Activated CD4-positive, alpha-beta T cell treated with anti-CD3 and anti-CD28 coated beads for 36 hours (primary cell): ENCODE measurements around the gene FOXP4. TPM values are rescaled to one million over a fixed set of nuclear protein-coding genes. Genes with fewer than 3 reads are reported as not detected.

Experiments used
- ATAC-seq: fragments of 200-7000 bp; cut with Tn5 transposase; one replicate; pipeline ENCODE4 v1.10.0; 2021; ENCODE audit warnings: mild to moderate bottlenecking, moderate library complexity
- CTCF ChIA-PET: fragments of 350-600 bp; sonication (Branson Sonifier 250); formaldehyde crosslinking; loops from one replicate; lab custom pipeline; 2021; ENCODE audit warnings: antibody characterized with exemption; lab: Charles Lee
- POLR2A ChIA-PET: fragments of 350-600 bp; sonication (Branson Sonifier 250); formaldehyde crosslinking; loops from one replicate; lab custom pipeline; 2021; ENCODE audit warnings: antibody characterized with exemption, inconsistent platforms; lab: Charles Lee
- DNase-seq: peaks from one replicate; pipeline ENCODE4 v3.0.0-alpha.2; 2020
- H3K27ac Mint-ChIP-seq: one replicate; pipeline ENCODE4 v1.8.0; 2021; ENCODE audit warnings: mixed read lengths
- H3K27me3 Mint-ChIP-seq: one replicate; pipeline ENCODE4 v1.8.0; 2021; ENCODE audit warnings: mixed read lengths
- H3K36me3 Mint-ChIP-seq: one replicate; pipeline ENCODE4 v1.8.0; 2021; ENCODE audit warnings: low read depth, mixed read lengths
- H3K4me1 Mint-ChIP-seq: one replicate; pipeline ENCODE4 v1.8.0; 2021; ENCODE audit warnings: mixed read lengths
- H3K4me3 Mint-ChIP-seq: one replicate; pipeline ENCODE4 v1.8.0; 2021; ENCODE audit warnings: mild to moderate bottlenecking, moderate library complexity, mixed read lengths
- H3K9me3 Mint-ChIP-seq: one replicate; pipeline ENCODE4 v1.8.0; 2021; ENCODE audit warnings: low read depth, mixed read lengths
- intact Hi-C, 2 experiments: fragments of 100-400 bp; cut with DNase I in 1 of 2; cut with micrococcal nuclease in 1 of 2; formaldehyde crosslinking; loops; one replicate each; pipeline versions ENCODE4 v1.14.2 to v1.15.1; 2022 to 2024; cut with DNase I, micrococcal nuclease
- total RNA-seq, 2 experiments: library from RNA; stranded (reverse); gene quantifications; one replicate each; pipeline ENCODE4 v1.2.3, GENCODE V29; 2021

Gene FOXP4
- total RNA-seq, 2 experiments from 2014 or later: 11.1 to 13.8 TPM

- H3K36me3 Mint-ChIP-seq: no peaks in the 10 kb centered on the region
- ChIA-PET POLR2A (no interaction called here), CTCF (no interaction called here)
- H3K9me3 Mint-ChIP-seq: no peaks in the 10 kb centered on the region
- ATAC-seq: no peak
- H3K4me3 Mint-ChIP-seq: no peak overlapping the region
- peaks cover 6% of the 10 kb centered on the region for H3K4me1 Mint-ChIP-seq
- DNase-seq: no peak
- peaks cover 37% of the 10 kb centered on the region for H3K27me3 Mint-ChIP-seq
- intact Hi-C loops: no loop called here
- no peak overlapping the region for H3K27ac Mint-ChIP-seq
Observed at GRCh38 chr6:41642090-41642959, 96.1 kb downstream of the FOXP4 start.

- intact Hi-C loops: no loop called here
- no peaks in the 10 kb centered on the region for H3K9me3 Mint-ChIP-seq
- no peak overlapping the region for H3K4me3 Mint-ChIP-seq
- ATAC-seq (no peak), DNase-seq (no peak)
- H3K27ac Mint-ChIP-seq: no peak overlapping the region
- CTCF ChIA-PET: no interaction called here
- H3K36me3 Mint-ChIP-seq: no peaks in the 10 kb centered on the region
- POLR2A ChIA-PET: no interaction called here
- H3K4me1 Mint-ChIP-seq: no peaks in the 10 kb centered on the region
- H3K27me3 Mint-ChIP-seq: peaks cover 32% of the 10 kb centered on the region
Observed at GRCh38 chr6:41642960-41643898, 97.0 kb downstream of the FOXP4 start.

- H3K27ac Mint-ChIP-seq: no peak overlapping the region
- intact Hi-C loops: no loop called here
- peaks cover 28% of the 10 kb centered on the region for H3K27me3 Mint-ChIP-seq
- H3K4me3 Mint-ChIP-seq: no peak overlapping the region
- ATAC-seq (no peak), DNase-seq (no peak)
- H3K36me3 Mint-ChIP-seq: no peaks in the 10 kb centered on the region
- CTCF ChIA-PET: no interaction called here
- POLR2A ChIA-PET: no interaction called here
- no peaks in the 10 kb centered on the region for H3K9me3 Mint-ChIP-seq
- H3K4me1 Mint-ChIP-seq: no peaks in the 10 kb centered on the region
Observed at GRCh38 chr6:41643899-41644269, 97.7 kb downstream of the FOXP4 start.

GRCh38 chr6:41644297-41644879 lies 98.2 kb downstream of the FOXP4 start:
- Mint-ChIP-seq H3K27me3 (peaks cover 23% of the 10 kb centered on the region), H3K36me3 (no peaks in the 10 kb centered on the region), H3K4me3 (no peak overlapping the region), H3K9me3 (no peaks in the 10 kb centered on the region), H3K4me1 (no peaks in the 10 kb centered on the region), H3K27ac (no peak overlapping the region)
- no peak for DNase-seq
- ChIA-PET CTCF (no interaction called here), POLR2A (no interaction called here)
- intact Hi-C loops: no loop called here
- ATAC-seq: no peak

- ChIA-PET POLR2A (no interaction called here), CTCF (no interaction called here)
- intact Hi-C loops: no loop called here
- H3K9me3 Mint-ChIP-seq: no peaks in the 10 kb centered on the region
- no peak overlapping the region for H3K27ac Mint-ChIP-seq
- H3K4me1 Mint-ChIP-seq: no peaks in the 10 kb centered on the region
- no peak overlapping the region for H3K4me3 Mint-ChIP-seq
- peaks cover 17% of the 10 kb centered on the region for H3K27me3 Mint-ChIP-seq
- no peak for DNase-seq
- no peak for ATAC-seq
- no peaks in the 10 kb centered on the region for H3K36me3 Mint-ChIP-seq
Observed at GRCh38 chr6:41645007-41645618, 98.9 kb downstream of the FOXP4 start.

- DNase-seq (no peak), ATAC-seq (no peak)
- POLR2A ChIA-PET: no interaction called here
- no peaks in the 10 kb centered on the region for H3K4me1 Mint-ChIP-seq
- no peak overlapping the region for H3K4me3 Mint-ChIP-seq
- CTCF ChIA-PET: interaction anchor here (0.5 kb wide), 1 partner anchor 220 kb away, joined by 5 read pairs; no protein-coding TSS in a partner anchor
- H3K9me3 Mint-ChIP-seq: no peaks in the 10 kb centered on the region
- H3K27me3 Mint-ChIP-seq: peaks cover 11% of the 10 kb centered on the region
- no peak overlapping the region for H3K27ac Mint-ChIP-seq
- intact Hi-C loops: no loop called here
- H3K36me3 Mint-ChIP-seq: no peaks in the 10 kb centered on the region
Observed at GRCh38 chr6:41646026-41646795, 100.0 kb downstream of the FOXP4 start.

- intact Hi-C loops: no loop called here
- peaks cover 8% of the 10 kb centered on the region for H3K27me3 Mint-ChIP-seq
- ChIA-PET CTCF (interaction anchor here (0.5 to 0.7 kb wide), 3 partner anchors 25 to 221 kb away, joined by 3 to 5 read pairs (median 3); no protein-coding TSS in a partner anchor), POLR2A (no interaction called here)
- H3K4me1 Mint-ChIP-seq: no peaks in the 10 kb centered on the region
- H3K4me3 Mint-ChIP-seq: no peak overlapping the region
- no peaks in the 10 kb centered on the region for H3K9me3 Mint-ChIP-seq
- ATAC-seq: no peak
- no peak overlapping the region for H3K27ac Mint-ChIP-seq
- no peaks in the 10 kb centered on the region for H3K36me3 Mint-ChIP-seq
- no peak for DNase-seq
Observed at GRCh38 chr6:41647061-41647511, 100.9 kb downstream of the FOXP4 start.

- no peak overlapping the region for H3K27ac Mint-ChIP-seq
- DNase-seq: no peak
- H3K4me1 Mint-ChIP-seq: no peaks in the 10 kb centered on the region
- intact Hi-C loops: no loop called here
- H3K4me3 Mint-ChIP-seq: no peak overlapping the region
- peaks cover 6% of the 10 kb centered on the region for H3K27me3 Mint-ChIP-seq
- H3K9me3 Mint-ChIP-seq: no peaks in the 10 kb centered on the region
- no peak for ATAC-seq
- ChIA-PET POLR2A (no interaction called here), CTCF (no interaction called here)
- no peaks in the 10 kb centered on the region for H3K36me3 Mint-ChIP-seq
Observed at GRCh38 chr6:41648070-41648585, 101.9 kb downstream of the FOXP4 start.

GRCh38 chr6:41648921-41649320 lies 102.7 kb downstream of the FOXP4 start:
- ATAC-seq: no peak
- intact Hi-C loops: no loop called here
- H3K27ac Mint-ChIP-seq: no peak overlapping the region

GRCh38 chr6:41649596-41649995 lies 103.4 kb downstream of the FOXP4 start:
- H3K27ac Mint-ChIP-seq: no peak overlapping the region
- H3K4me1 Mint-ChIP-seq: no peaks in the 10 kb centered on the region
- ATAC-seq (no peak), DNase-seq (no peak)
- H3K36me3 Mint-ChIP-seq: no peaks in the 10 kb centered on the region
- intact Hi-C loops: no loop called here
- POLR2A ChIA-PET: no interaction called here
- CTCF ChIA-PET: no interaction called here
- no peaks in the 10 kb centered on the region for H3K9me3 Mint-ChIP-seq
- H3K27me3 Mint-ChIP-seq: peaks cover 6% of the 10 kb centered on the region
- H3K4me3 Mint-ChIP-seq: no peak overlapping the region

More at GRCh38 chr6:41648921-41649320, 102.7 kb downstream of the FOXP4 start:
- Mint-ChIP-seq H3K9me3 (no peaks in the 10 kb centered on the region), H3K27me3 (peaks cover 6% of the 10 kb centered on the region), H3K36me3 (no peaks in the 10 kb centered on the region), H3K4me1 (no peaks in the 10 kb centered on the region), H3K4me3 (no peak overlapping the region)
- POLR2A ChIA-PET: no interaction called here
- no peak for DNase-seq
- CTCF ChIA-PET: interaction anchor here (0.5 kb wide), 1 partner anchor 133 kb away, joined by 4 read pairs; no protein-coding TSS in a partner anchor
